ENCODE measurements around the gene GOLT1B.

DNA sequence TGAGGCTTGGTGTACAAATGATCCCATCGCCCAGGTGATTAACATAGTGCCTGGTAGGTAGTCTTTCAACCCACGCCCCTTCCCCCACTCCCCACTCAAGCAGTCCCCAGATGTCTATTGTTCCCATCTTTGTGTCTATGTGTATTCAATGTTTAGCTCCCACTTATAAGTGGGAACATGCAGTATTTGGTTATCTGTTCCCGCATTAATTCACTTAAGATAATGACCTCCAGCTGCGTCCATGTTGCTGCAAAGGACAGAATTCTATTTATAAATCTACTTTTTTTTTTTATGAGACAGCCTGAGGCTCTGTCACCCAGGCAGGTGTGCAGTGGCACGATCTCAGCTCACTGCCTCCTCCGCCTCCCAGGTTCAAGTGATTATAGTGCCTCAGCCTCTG, 40.2 kb downstream of the GOLT1B start:
- TF ChIP-seq, protein P1, sequence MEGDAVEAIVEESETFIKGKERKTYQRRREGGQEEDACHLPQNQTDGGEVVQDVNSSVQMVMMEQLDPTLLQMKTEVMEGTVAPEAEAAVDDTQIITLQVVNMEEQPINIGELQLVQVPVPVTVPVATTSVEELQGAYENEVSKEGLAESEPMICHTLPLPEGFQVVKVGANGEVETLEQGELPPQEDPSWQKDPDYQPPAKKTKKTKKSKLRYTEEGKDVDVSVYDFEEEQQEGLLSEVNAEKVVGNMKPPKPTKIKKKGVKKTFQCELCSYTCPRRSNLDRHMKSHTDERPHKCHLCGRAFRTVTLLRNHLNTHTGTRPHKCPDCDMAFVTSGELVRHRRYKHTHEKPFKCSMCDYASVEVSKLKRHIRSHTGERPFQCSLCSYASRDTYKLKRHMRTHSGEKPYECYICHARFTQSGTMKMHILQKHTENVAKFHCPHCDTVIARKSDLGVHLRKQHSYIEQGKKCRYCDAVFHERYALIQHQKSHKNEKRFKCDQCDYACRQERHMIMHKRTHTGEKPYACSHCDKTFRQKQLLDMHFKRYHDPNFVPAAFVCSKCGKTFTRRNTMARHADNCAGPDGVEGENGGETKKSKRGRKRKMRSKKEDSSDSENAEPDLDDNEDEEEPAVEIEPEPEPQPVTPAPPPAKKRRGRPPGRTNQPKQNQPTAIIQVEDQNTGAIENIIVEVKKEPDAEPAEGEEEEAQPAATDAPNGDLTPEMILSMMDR (IDR thresholded peaks at IDR 0.05; ENCODE audit: low read depth, low read length) = no peak
- TF ChIP-seq POLR2A (IDR thresholded peaks at IDR 0.05; ENCODE audit: extremely low read depth, insufficient read length) (no peak), MYC (IDR thresholded peaks at IDR 0.05; ENCODE audit: low read depth, low read length) (no peak)
